ENCODE results near the gene GPR42. TPM values are rescaled to one million over a fixed set of nuclear protein-coding genes. Genes with fewer than 3 reads are reported as not detected.

Gene GPR42
- total RNA-seq, 1 experiment from 2014 or later = not detected

GRCh38 chr19:35328851-35329285 lies 42.0 kb upstream of the GPR42 start, which contains the start of gene CD22:
Gene CD22, plus strand, starts transcription at chr19:35329187. Its CDS starts 2,854 bp downstream, at chr19:35332041.
- CTCF ChIA-PET = interaction anchor here (0.7 kb wide), 1 partner anchor 40 kb away, joined by 3 read pairs; no protein-coding TSS in a partner anchor
- intact Hi-C loops (cut with micrococcal nuclease) = no loop called here
- Mint-ChIP-seq H3K27me3 (ENCODE audit: insufficient read depth, unreplicated experiment) (peaks cover 39% of the 10 kb centered on the region), H3K9me3 (ENCODE audit: unreplicated experiment) (no peaks in the 10 kb centered on the region), H3K4me3 (ENCODE audit: unreplicated experiment) (no peak within 1 kb of the TSS), H3K27ac (ENCODE audit: low read depth, unreplicated experiment) (no peak within 1 kb of the TSS), H3K36me3 (ENCODE audit: insufficient read depth, unreplicated experiment) (peaks cover 6% of the 10 kb centered on the region), H3K4me1 (ENCODE audit: insufficient read depth, unreplicated experiment) (peaks cover 11% of the 10 kb centered on the region)
- TF ChIP-seq, protein P1, sequence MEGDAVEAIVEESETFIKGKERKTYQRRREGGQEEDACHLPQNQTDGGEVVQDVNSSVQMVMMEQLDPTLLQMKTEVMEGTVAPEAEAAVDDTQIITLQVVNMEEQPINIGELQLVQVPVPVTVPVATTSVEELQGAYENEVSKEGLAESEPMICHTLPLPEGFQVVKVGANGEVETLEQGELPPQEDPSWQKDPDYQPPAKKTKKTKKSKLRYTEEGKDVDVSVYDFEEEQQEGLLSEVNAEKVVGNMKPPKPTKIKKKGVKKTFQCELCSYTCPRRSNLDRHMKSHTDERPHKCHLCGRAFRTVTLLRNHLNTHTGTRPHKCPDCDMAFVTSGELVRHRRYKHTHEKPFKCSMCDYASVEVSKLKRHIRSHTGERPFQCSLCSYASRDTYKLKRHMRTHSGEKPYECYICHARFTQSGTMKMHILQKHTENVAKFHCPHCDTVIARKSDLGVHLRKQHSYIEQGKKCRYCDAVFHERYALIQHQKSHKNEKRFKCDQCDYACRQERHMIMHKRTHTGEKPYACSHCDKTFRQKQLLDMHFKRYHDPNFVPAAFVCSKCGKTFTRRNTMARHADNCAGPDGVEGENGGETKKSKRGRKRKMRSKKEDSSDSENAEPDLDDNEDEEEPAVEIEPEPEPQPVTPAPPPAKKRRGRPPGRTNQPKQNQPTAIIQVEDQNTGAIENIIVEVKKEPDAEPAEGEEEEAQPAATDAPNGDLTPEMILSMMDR (IDR thresholded peaks at IDR 0.05; ENCODE audit: unreplicated experiment) = no peak
- no peak for DNase-seq (ENCODE audit: unreplicated experiment)
- POLR2A ChIA-PET = no interaction called here
- BruUV-seq (replicated peaks) = no TSS peak

GRCh38 chr19:35329323-35329722 lies 41.5 kb upstream of the GPR42 start:
- no TSS peak for BruUV-seq (replicated peaks)
- TF ChIP-seq, protein P1 (IDR thresholded peaks at IDR 0.05; ENCODE audit: unreplicated experiment) = no peak
- H3K4me3 Mint-ChIP-seq (ENCODE audit: unreplicated experiment) = no peak overlapping the region
- ChIA-PET POLR2A (no interaction called here), CTCF (no interaction called here)
- peaks cover 44% of the 10 kb centered on the region for H3K27me3 Mint-ChIP-seq (ENCODE audit: insufficient read depth, unreplicated experiment)
- no peak for DNase-seq (ENCODE audit: unreplicated experiment)
- no peaks in the 10 kb centered on the region for H3K9me3 Mint-ChIP-seq (ENCODE audit: unreplicated experiment)
- H3K27ac Mint-ChIP-seq (ENCODE audit: low read depth, unreplicated experiment) = no peak overlapping the region
- intact Hi-C loops (cut with micrococcal nuclease) = no loop called here
- H3K36me3 Mint-ChIP-seq (ENCODE audit: insufficient read depth, unreplicated experiment) = peaks cover 6% of the 10 kb centered on the region
- H3K4me1 Mint-ChIP-seq (ENCODE audit: insufficient read depth, unreplicated experiment) = peaks cover 7% of the 10 kb centered on the region

DNA sequence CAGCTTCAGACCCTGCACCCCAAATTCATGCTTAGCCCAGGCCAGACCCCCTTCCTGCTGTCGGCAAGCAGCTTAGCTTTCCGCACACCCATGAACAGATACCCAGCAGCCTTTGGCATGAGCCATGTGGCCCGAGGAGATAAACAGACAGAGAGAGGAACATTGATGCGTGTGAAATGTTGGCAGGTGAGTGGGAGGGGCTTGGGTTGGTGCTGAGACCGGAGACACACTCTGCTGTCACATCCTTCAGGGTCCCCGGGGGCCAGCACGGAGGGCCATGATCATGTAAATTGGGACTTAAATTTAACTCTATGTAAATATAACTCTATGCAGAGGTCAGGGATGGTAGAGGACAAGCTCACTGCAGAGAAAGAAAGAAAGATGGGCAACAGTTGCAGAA lies 40.4 kb upstream of the GPR42 start:
- H3K27ac Mint-ChIP-seq (ENCODE audit: low read depth, unreplicated experiment) = no peak overlapping the region
- H3K4me3 Mint-ChIP-seq (ENCODE audit: unreplicated experiment) = no peak overlapping the region
- TF ChIP-seq, protein P1 (IDR thresholded peaks at IDR 0.05; ENCODE audit: unreplicated experiment) = no peak
- no peak for DNase-seq (ENCODE audit: unreplicated experiment)
- no TSS peak for BruUV-seq (replicated peaks)
- peaks cover 56% of the 10 kb centered on the region for H3K27me3 Mint-ChIP-seq (ENCODE audit: insufficient read depth, unreplicated experiment)
- H3K36me3 Mint-ChIP-seq (ENCODE audit: insufficient read depth, unreplicated experiment) = peaks cover 6% of the 10 kb centered on the region
- ChIA-PET POLR2A (no interaction called here), CTCF (interaction anchor here (0.6 kb wide), 1 partner anchor 365 kb away, joined by 3 read pairs; no protein-coding TSS in a partner anchor)
- no peaks in the 10 kb centered on the region for H3K9me3 Mint-ChIP-seq (ENCODE audit: unreplicated experiment)
- intact Hi-C loops (cut with micrococcal nuclease) = no loop called here
- H3K4me1 Mint-ChIP-seq (ENCODE audit: insufficient read depth, unreplicated experiment) = no peaks in the 10 kb centered on the region

DNA sequence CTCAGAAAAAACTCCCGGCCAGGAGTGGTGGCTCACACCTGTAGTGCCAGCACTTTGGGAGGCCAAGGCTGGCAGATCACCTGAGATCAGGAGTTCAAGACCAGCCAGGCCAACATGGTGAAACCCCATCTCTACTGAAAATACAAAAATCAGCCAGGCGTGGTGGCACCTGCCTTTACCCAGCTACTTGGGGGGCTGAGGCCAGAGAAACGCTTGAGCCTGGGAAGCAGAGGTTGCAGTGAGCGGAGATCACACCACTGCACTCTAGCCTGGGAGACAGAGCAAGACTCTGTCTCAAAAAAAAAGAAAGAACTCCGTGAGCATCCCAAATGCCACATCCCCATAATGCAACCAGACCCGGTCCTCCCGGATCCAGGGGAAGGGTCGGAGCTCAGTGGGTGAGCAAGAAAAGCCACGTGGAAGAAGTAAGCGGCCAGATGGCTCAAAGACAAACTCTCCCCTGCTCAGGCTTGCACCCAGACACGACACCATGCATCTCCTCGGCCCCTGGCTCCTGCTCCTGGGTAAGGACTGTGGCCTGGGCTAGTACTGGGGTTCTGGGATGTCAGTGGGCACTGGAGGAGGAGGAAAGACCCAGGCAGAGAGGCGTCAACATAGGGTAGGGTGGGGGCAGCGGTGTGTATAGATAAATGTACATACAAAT lies 39.2 kb upstream of the GPR42 start:
- peaks cover 63% of the 10 kb centered on the region for H3K27me3 Mint-ChIP-seq (ENCODE audit: insufficient read depth, unreplicated experiment)
- TF ChIP-seq, protein P1 (IDR thresholded peaks at IDR 0.05; ENCODE audit: unreplicated experiment) = no peak
- intact Hi-C loops (cut with micrococcal nuclease) = no loop called here
- H3K9me3 Mint-ChIP-seq (ENCODE audit: unreplicated experiment) = no peaks in the 10 kb centered on the region
- H3K36me3 Mint-ChIP-seq (ENCODE audit: insufficient read depth, unreplicated experiment) = peaks cover 6% of the 10 kb centered on the region
- no peaks in the 10 kb centered on the region for H3K4me1 Mint-ChIP-seq (ENCODE audit: insufficient read depth, unreplicated experiment)
- CTCF ChIA-PET = interaction anchor here (0.6 to 0.7 kb wide), 3 partner anchors 18 to 178 kb away, joined by 3 read pairs; partner anchors contain the start of gene FXYD5
- POLR2A ChIA-PET = no interaction called here
- BruUV-seq (replicated peaks) = no TSS peak
- DNase-seq (ENCODE audit: unreplicated experiment) = no peak
- no peak overlapping the region for H3K4me3 Mint-ChIP-seq (ENCODE audit: unreplicated experiment)
- no peak overlapping the region for H3K27ac Mint-ChIP-seq (ENCODE audit: low read depth, unreplicated experiment)
